Measurements from ENCODE around the gene HAND2.

DNA sequence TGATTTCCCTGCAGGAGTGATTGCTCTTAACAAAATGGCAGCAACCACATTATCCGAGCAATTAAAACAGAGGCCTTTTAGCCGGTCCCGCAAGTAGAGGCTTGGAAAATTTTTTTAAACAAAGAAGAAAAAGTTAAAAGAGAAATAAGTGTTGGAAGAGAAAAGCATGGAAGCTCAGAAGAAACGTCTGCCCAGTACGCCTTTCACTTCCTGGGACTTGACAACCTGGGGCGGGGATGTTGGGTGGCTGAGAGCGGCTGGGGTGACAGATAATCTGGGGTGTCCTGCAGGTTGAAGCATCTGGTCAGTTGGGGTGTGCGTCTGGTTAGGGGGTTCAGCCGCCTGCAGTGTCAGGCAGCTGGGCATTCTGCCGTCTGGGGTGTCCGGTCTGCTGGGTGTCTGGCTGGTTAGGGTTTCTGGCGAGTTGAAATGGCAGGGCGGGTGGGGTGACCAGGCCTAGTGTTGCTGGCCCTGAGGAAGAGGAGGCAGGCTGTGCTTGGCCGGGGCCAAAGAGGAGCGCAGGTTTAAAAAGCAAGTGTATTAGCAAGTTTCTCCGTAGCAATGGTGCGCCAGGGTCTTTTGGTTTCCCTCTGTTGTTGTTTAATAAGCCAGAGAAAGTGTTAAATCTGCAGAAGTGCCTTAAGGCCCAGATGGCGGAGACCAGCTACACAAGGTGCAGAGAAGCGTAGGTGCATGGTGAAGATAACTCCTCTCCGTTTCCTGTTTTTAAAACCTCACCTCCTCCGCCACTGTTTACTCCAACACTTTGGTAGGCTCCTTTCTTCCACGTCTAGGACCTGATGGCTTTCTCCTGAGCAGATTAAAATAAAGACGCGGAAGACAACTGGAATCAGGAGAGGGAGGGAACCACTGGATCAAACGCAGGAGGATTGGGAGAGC lies 5.6 kb downstream of the HAND2 start:
- TF ChIP-seq, protein P1, sequence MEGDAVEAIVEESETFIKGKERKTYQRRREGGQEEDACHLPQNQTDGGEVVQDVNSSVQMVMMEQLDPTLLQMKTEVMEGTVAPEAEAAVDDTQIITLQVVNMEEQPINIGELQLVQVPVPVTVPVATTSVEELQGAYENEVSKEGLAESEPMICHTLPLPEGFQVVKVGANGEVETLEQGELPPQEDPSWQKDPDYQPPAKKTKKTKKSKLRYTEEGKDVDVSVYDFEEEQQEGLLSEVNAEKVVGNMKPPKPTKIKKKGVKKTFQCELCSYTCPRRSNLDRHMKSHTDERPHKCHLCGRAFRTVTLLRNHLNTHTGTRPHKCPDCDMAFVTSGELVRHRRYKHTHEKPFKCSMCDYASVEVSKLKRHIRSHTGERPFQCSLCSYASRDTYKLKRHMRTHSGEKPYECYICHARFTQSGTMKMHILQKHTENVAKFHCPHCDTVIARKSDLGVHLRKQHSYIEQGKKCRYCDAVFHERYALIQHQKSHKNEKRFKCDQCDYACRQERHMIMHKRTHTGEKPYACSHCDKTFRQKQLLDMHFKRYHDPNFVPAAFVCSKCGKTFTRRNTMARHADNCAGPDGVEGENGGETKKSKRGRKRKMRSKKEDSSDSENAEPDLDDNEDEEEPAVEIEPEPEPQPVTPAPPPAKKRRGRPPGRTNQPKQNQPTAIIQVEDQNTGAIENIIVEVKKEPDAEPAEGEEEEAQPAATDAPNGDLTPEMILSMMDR (conservative IDR thresholded peaks at IDR 0.05) = no peak
- TF ChIP-seq EZH2 (IDR thresholded peaks at IDR 0.05; ENCODE audit: low read depth) = no peak
